Measurements from ENCODE around the gene SMNDC1.

The SMNDC1 gene

DNA sequence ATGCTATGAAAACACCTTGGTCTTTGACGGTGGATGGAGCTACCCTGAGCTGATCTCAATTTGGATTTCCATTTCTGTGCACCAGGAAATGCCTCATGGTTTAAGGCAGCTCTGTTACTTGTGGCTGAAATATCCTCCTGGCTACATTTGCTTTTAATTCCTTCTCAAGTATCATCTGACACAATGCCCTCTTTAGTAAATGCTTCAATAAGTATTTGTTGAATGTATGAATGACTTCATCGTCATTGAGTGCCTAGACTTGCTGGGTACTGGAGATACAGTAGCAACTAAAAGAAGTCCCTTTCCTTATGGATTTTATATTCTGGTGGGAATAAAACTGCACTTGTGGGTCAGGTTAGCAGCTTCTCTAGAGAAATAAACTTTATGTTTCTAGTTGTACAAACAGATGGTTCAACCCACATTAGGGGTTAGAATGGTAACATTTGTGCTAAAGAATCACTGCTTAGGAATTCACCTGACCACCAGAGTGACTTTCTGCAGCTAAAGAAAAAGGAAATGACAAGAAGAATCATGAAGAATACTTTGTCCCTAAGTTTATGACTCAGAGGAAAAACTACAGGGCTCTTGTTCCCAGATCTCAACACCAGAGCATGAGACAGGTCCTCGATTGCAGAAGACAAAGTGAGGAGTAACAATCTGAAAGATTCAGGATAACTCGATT lies 21.8 kb upstream of the SMNDC1 start:
- H3K4me3 ChIP-seq (ENCODE audit: low read depth in 1 of 2, low read length in 2 of 2), result no peak overlapping the region
- no peaks in the 10 kb centered on the region for H3K4me1 ChIP-seq (ENCODE audit: insufficient read depth, low read length)
- H3K36me3 ChIP-seq (ENCODE audit: insufficient read depth, low read length), result no peaks in the 10 kb centered on the region
- H3K9me3 ChIP-seq (ENCODE audit: low read length), result no peaks in the 10 kb centered on the region
- H3K9ac ChIP-seq (ENCODE audit: low read length), result no peak overlapping the region
- no peaks in the 10 kb centered on the region for H3K27me3 ChIP-seq (ENCODE audit: control insufficient read depth in 1 of 2, insufficient read depth in 2 of 2, low read length in 2 of 2)
- no peak overlapping the region for H3K27ac ChIP-seq (ENCODE audit: low read depth, low read length)

DNA sequence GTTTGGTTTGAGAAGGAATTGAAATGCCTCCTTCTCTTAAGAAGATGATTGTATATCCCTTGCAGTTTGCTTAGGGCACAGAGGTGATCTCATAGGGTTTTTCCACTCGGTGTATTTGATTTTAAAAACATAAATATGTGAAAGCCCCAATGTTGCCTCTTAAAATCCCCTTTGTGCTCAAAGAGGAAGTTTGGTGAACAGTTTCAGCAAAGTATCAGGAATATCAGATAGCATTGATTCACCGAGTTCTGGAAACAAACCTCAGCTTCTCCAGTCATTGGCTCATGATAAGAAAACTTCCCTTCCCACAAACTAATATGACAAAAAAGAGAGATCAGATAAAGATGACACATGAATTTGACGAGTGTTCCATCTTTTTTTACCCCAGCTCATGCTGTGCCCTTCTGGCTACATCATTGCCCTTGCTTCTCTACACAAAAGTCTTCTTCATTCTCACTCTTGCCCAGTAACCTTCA lies 20.1 kb upstream of the SMNDC1 start:
- Histone ChIP-seq H3K4me1 (ENCODE audit: insufficient read depth, low read length) (no peaks in the 10 kb centered on the region), H3K36me3 (ENCODE audit: insufficient read depth, low read length) (no peaks in the 10 kb centered on the region), H3K9me3 (ENCODE audit: low read length) (no peaks in the 10 kb centered on the region), H3K4me3 (ENCODE audit: low read depth in 1 of 2, low read length in 2 of 2) (no peak overlapping the region), H3K9ac (ENCODE audit: low read length) (no peak overlapping the region), H3K27ac (ENCODE audit: low read depth, low read length) (no peak overlapping the region), H3K27me3 (ENCODE audit: control insufficient read depth in 1 of 2, insufficient read depth in 2 of 2, low read length in 2 of 2) (no peaks in the 10 kb centered on the region)

- Histone ChIP-seq H3K27me3 (ENCODE audit: control insufficient read depth in 1 of 2, insufficient read depth in 2 of 2, low read length in 2 of 2) (no peaks in the 10 kb centered on the region), H3K9me3 (ENCODE audit: low read length) (no peaks in the 10 kb centered on the region), H3K36me3 (ENCODE audit: insufficient read depth, low read length) (no peaks in the 10 kb centered on the region), H3K4me1 (ENCODE audit: insufficient read depth, low read length) (no peaks in the 10 kb centered on the region), H3K4me3 (ENCODE audit: low read depth in 1 of 2, low read length in 2 of 2) (no peak overlapping the region), H3K9ac (ENCODE audit: low read length) (no peak overlapping the region), H3K27ac (ENCODE audit: low read depth, low read length) (no peak overlapping the region)
These were observed 19.6 kb upstream of the SMNDC1 start for GRCh38 chr10:110324201-110324804.

GRCh38 chr10:110323503-110323902 lies 18.8 kb upstream of the SMNDC1 start:
- Histone ChIP-seq H3K36me3 (ENCODE audit: insufficient read depth, low read length) (no peaks in the 10 kb centered on the region), H3K9ac (ENCODE audit: low read length) (no peak overlapping the region), H3K4me1 (ENCODE audit: insufficient read depth, low read length) (no peaks in the 10 kb centered on the region), H3K27me3 (ENCODE audit: control insufficient read depth in 1 of 2, insufficient read depth in 2 of 2, low read length in 2 of 2) (no peaks in the 10 kb centered on the region), H3K9me3 (ENCODE audit: low read length) (no peaks in the 10 kb centered on the region), H3K4me3 (ENCODE audit: low read depth in 1 of 2, low read length in 2 of 2) (no peak overlapping the region), H3K27ac (ENCODE audit: low read depth, low read length) (no peak overlapping the region)

DNA sequence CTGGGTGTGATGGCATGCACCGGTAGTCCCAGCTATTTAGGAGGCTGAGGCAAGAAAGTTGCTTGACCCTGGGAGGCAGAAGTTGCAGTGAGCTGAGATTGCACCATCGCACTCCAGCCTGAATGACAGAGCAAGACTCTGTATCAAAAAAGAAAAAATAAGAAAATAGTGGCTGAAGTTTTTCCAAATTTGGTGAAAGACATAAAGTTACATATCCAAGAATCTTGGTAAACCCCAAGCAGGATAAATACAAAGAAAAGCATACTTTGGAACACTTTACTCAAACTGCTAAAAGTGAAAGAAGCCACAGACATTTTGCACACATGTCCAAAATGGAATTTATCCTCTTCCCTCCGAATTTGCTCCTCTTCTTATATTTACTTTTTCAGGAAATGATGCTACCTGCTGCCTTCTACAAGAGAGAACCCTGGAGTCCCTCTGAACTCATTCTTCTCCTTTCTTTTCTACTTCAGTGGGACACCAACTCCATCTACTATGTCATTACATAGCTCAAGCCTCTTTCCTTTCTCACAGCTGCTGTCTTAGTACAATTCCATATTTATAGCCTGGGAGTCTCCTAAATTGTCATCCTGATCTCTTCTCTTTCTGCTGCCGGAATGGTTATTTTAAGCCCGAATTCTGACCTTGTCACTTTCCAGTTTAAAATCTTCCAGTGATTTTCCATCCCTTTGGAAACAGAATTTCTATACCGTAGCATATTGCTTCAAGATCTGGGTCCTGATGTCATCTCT lies 17.3 kb upstream of the SMNDC1 start:
- H3K27ac ChIP-seq (ENCODE audit: low read depth, low read length), result no peak overlapping the region
- no peaks in the 10 kb centered on the region for H3K27me3 ChIP-seq (ENCODE audit: control insufficient read depth in 1 of 2, insufficient read depth in 2 of 2, low read length in 2 of 2)
- no peaks in the 10 kb centered on the region for H3K4me1 ChIP-seq (ENCODE audit: insufficient read depth, low read length)
- no peaks in the 10 kb centered on the region for H3K36me3 ChIP-seq (ENCODE audit: insufficient read depth, low read length)
- H3K9me3 ChIP-seq (ENCODE audit: low read length), result no peaks in the 10 kb centered on the region
- H3K9ac ChIP-seq (ENCODE audit: low read length), result no peak overlapping the region
- no peak overlapping the region for H3K4me3 ChIP-seq (ENCODE audit: low read depth in 1 of 2, low read length in 2 of 2)

- no peak overlapping the region for H3K9ac ChIP-seq (ENCODE audit: low read length)
These were observed 13.4 kb upstream of the SMNDC1 start for GRCh38 chr10:110317866-110318850.

DNA sequence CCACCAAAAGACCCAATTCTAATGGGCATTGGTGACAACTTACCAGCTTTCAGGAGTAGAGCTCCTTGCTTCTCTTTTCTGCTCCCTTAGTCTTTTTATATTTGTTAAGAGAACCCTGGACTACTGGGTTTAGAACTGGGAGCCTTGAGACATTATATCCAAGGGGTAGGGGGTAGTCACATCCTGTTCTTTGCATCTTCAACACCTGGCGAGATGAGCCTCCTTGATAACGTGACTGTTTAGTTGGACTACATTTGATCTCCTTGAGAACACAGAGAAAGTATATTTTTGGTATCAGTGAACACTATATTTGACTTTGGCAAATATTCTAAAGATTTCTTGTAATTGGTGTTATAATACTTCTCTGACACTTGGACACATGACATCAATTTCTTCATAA lies 9.0 kb upstream of the SMNDC1 start:
- H3K27ac ChIP-seq (ENCODE audit: low read depth, low read length), result no peak overlapping the region
- H3K36me3 ChIP-seq (ENCODE audit: insufficient read depth, low read length), result no peaks in the 10 kb centered on the region
- H3K4me1 ChIP-seq (ENCODE audit: insufficient read depth, low read length), result no peaks in the 10 kb centered on the region
- H3K4me3 ChIP-seq (ENCODE audit: low read depth in 1 of 2, low read length in 2 of 2), result no peak overlapping the region
- H3K27me3 ChIP-seq (ENCODE audit: control insufficient read depth in 1 of 2, insufficient read depth in 2 of 2, low read length in 2 of 2), result no peaks in the 10 kb centered on the region
- no peaks in the 10 kb centered on the region for H3K9me3 ChIP-seq (ENCODE audit: low read length)
- no peak overlapping the region for H3K9ac ChIP-seq (ENCODE audit: low read length)

More at GRCh38 chr10:110317866-110318850, 13.4 kb upstream of the SMNDC1 start:
- H3K27ac ChIP-seq (ENCODE audit: low read depth, low read length), result no peak overlapping the region
- H3K27me3 ChIP-seq (ENCODE audit: control insufficient read depth in 1 of 2, insufficient read depth in 2 of 2, low read length in 2 of 2), result no peaks in the 10 kb centered on the region
- no peak overlapping the region for H3K4me3 ChIP-seq (ENCODE audit: low read depth in 1 of 2, low read length in 2 of 2)
- no peaks in the 10 kb centered on the region for H3K36me3 ChIP-seq (ENCODE audit: insufficient read depth, low read length)
- H3K4me1 ChIP-seq (ENCODE audit: insufficient read depth, low read length), result no peaks in the 10 kb centered on the region
- H3K9me3 ChIP-seq (ENCODE audit: low read length), result no peaks in the 10 kb centered on the region

DNA sequence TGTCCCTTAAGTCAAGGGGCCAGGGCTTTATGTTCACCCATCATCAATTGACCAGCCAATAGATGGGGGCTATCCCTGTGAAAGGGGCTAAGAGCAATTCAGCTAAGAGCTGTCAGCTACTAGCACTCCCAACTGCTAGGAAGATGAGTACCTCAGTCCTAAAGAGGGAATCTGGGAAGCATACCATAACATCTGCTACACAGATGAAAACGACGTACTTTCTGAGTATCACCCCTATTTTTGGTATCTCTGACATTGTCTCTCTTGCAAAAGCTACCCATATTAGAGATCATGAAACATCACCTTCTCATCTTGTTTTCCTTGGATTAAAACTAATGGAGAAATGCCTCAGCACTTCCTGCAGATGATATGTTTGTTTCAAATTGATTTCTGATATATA lies 7.5 kb upstream of the SMNDC1 start:
- no peaks in the 10 kb centered on the region for H3K27me3 ChIP-seq (ENCODE audit: control insufficient read depth in 1 of 2, insufficient read depth in 2 of 2, low read length in 2 of 2)
- H3K4me1 ChIP-seq (ENCODE audit: insufficient read depth, low read length), result no peaks in the 10 kb centered on the region
- no peak overlapping the region for H3K27ac ChIP-seq (ENCODE audit: low read depth, low read length)

DNA sequence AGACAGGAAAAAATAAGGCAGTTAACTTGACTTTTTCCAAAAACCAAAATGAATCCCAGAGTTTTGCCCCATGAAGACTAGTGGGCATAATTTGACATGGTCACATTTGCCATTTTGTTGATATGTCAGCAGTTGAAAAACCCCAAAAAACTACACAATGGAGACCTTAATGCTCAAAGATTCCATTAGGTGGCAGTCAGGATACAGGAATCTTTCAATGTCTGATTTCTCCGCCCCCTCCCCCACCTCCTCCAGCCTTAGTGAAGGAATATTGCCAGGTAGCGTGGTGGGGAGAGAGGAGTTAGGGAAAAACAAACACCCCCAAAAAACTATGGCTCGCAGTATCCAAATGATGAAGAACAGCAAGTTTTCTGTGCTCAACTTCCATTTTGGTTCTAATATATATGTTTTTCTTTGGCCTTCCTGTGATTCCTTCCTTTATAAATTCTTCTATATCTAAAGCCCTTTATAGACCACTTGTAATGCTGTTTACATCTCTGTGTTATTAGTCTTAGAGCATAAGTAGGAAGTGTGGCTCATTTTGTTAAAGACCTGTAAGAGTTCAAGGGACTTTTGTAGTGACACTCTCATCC lies 6.7 kb upstream of the SMNDC1 start:
- H3K27ac ChIP-seq (ENCODE audit: low read depth, low read length), result no peak overlapping the region
- H3K36me3 ChIP-seq (ENCODE audit: insufficient read depth, low read length), result no peaks in the 10 kb centered on the region
- H3K4me3 ChIP-seq (ENCODE audit: low read depth in 1 of 2, low read length in 2 of 2), result no peak overlapping the region
- no peak overlapping the region for H3K9ac ChIP-seq (ENCODE audit: low read length)
- H3K4me1 ChIP-seq (ENCODE audit: insufficient read depth, low read length), result no peaks in the 10 kb centered on the region
- H3K9me3 ChIP-seq (ENCODE audit: low read length), result no peaks in the 10 kb centered on the region
- H3K27me3 ChIP-seq (ENCODE audit: control insufficient read depth in 1 of 2, insufficient read depth in 2 of 2, low read length in 2 of 2), result no peaks in the 10 kb centered on the region

More for the DNA sequence above, 7.5 kb upstream of the SMNDC1 start:
- H3K4me3 ChIP-seq (ENCODE audit: low read depth in 1 of 2, low read length in 2 of 2), result no peak overlapping the region
- no peaks in the 10 kb centered on the region for H3K36me3 ChIP-seq (ENCODE audit: insufficient read depth, low read length)
- no peak overlapping the region for H3K9ac ChIP-seq (ENCODE audit: low read length)
- no peaks in the 10 kb centered on the region for H3K9me3 ChIP-seq (ENCODE audit: low read length)

DNA sequence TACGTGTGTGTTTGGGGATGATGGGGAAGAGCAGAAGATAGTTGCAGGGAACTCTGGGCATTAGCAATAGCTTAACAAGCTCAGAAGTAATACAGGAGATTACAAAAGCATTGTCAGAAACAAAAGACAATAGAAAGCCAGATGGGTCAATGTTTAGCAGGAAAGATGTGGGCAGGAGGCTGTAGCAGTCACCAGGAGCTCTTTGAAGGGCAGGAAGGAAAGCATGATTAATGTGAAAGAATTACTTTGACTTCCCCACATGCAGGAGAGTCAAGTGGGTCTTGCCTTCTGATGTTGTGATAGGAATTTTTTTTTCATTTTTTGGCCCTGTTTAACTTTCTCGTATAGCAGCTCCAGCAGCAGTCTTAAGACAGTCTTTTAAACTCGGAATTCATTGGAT lies 6.0 kb upstream of the SMNDC1 start:
- Histone ChIP-seq H3K4me3 (ENCODE audit: low read depth in 1 of 2, low read length in 2 of 2) (no peak overlapping the region), H3K36me3 (ENCODE audit: insufficient read depth, low read length) (no peaks in the 10 kb centered on the region), H3K9me3 (ENCODE audit: low read length) (no peaks in the 10 kb centered on the region), H3K9ac (ENCODE audit: low read length) (no peak overlapping the region), H3K27me3 (ENCODE audit: control insufficient read depth in 1 of 2, insufficient read depth in 2 of 2, low read length in 2 of 2) (no peaks in the 10 kb centered on the region), H3K27ac (ENCODE audit: low read depth, low read length) (no peak overlapping the region), H3K4me1 (ENCODE audit: insufficient read depth, low read length) (no peaks in the 10 kb centered on the region)

Data from muscle layer of colon (tissue), 2 donors.